B cell (primary cell): ENCODE data around the gene FLNB. TPM values are rescaled to one million over a fixed set of nuclear protein-coding genes. Genes with fewer than 3 reads are reported as not detected.

ENCODE experiments used
- ATAC-seq: fragments of 200-7000 bp; cut with Tn5 transposase; one replicate; pipeline ENCODE4 v1.10.0; 2021; ENCODE audit warnings: low read depth, mild to moderate bottlenecking, moderate number of reproducible peaks, moderate library complexity
- CTCF ChIA-PET: fragments of 350-600 bp; sonication (Branson Sonifier 250); formaldehyde crosslinking; loops from one replicate; lab custom pipeline; 2021; ENCODE audit warnings: antibody characterized with exemption, inconsistent platforms; lab: Charles Lee
- POLR2A ChIA-PET: fragments of 350-600 bp; sonication (Branson Sonifier 250); formaldehyde crosslinking; loops from one replicate; lab custom pipeline; 2021; ENCODE audit warnings: antibody characterized with exemption; lab: Charles Lee
- DNase-seq: peaks from one replicate; pipeline ENCODE4 v3.0.0; 2013
- H2AFZ ChIP-seq: 2 replicates; pipeline ENCODE4 v1.6.1; 2012; ENCODE audit warnings: mild to moderate bottlenecking, low read depth, low read length; ENCODE audit not compliant: insufficient read depth, poor library complexity, severe bottlenecking
- H3K27ac ChIP-seq, 2 donors: 1 replicate in 1 of 2; 2 replicates in 1 of 2; pipeline ENCODE4 v1.5.1; 2012 to 2013; ENCODE audit warnings: low read length in 2 of 2, mild to moderate bottlenecking in 2 of 2, moderate library complexity in 1 of 2
- H3K27me3 ChIP-seq, 4 experiments: fragments of 200-600 bp in 1 of 4; sonication (generic) in 1 of 4; replicated peaks in 1 of 4; 1 replicate in 2 of 4; 2 replicates in 2 of 4; pipeline versions ENCODE4 v1.6.1 to v1.7.0; 2013 to 2016; ENCODE audit warnings: low read length in 3 of 4, mild to moderate bottlenecking in 2 of 4, mixed read lengths in 1 of 4, moderate library complexity in 1 of 4; ENCODE audit not compliant: insufficient read depth in 4 of 4, control insufficient read depth in 3 of 4; ENCODE audit errors: control extremely low read depth in 1 of 4
- H3K36me3 ChIP-seq, 2 experiments: replicated peaks in 1 of 2; 1 replicate in 1 of 2; 2 replicates in 1 of 2; pipeline versions ENCODE4 v1.6.1 to v1.7.1; 2013; ENCODE audit warnings: low read length in 1 of 2; ENCODE audit not compliant: insufficient read depth in 2 of 2, control insufficient read depth in 1 of 2; ENCODE audit errors: control extremely low read depth in 1 of 2, extremely low read depth in 1 of 2
- H3K4me1 ChIP-seq, 2 donors: fragments of 200-600 bp in 1 of 2; sonication (generic) in 1 of 2; 1 replicate in 1 of 2; 2 replicates in 1 of 2; pipeline versions ENCODE4 v1.5.1 to v1.6.1; 2013 to 2017; ENCODE audit warnings: low read length in 2 of 2; ENCODE audit not compliant: control insufficient read depth in 2 of 2, insufficient read depth in 2 of 2
- H3K4me2 ChIP-seq: replicated peaks from 2 replicates; pipeline ENCODE3; 2012; ENCODE audit warnings: mild to moderate bottlenecking, low read depth, low read length; ENCODE audit not compliant: poor library complexity, severe bottlenecking
- H3K4me3 ChIP-seq, 5 experiments: fragments of 200-600 bp in 1 of 5; sonication (generic) in 1 of 5; 1 replicate in 3 of 5; 2 replicates in 2 of 5; pipeline versions ENCODE4 v1.5.1 to v1.7.0; 2011 to 2016; ENCODE audit warnings: low read length in 4 of 5, mild to moderate bottlenecking in 4 of 5, low read depth in 2 of 5, control low read depth in 1 of 5, moderate library complexity in 1 of 5; ENCODE audit not compliant: insufficient read depth in 1 of 5; ENCODE audit errors: control extremely low read depth in 1 of 5, extremely low read depth in 1 of 5
- H3K79me2 ChIP-seq: fragments of 200-600 bp; sonication (generic); one replicate; pipeline ENCODE4 v1.6.0; 2016; ENCODE audit warnings: low read length; ENCODE audit not compliant: control insufficient read depth, insufficient read depth
- H3K9ac ChIP-seq: fragments of 200-600 bp; sonication (generic); 2 replicates; pipeline ENCODE4 v1.6.1; 2017; ENCODE audit warnings: mild to moderate bottlenecking, low read length, moderate library complexity
- H3K9me3 ChIP-seq, 3 donors: one replicate each; pipeline versions ENCODE4 v1.6.1 to v1.7.1; 2013; ENCODE audit warnings: low read length in 2 of 3; ENCODE audit not compliant: control insufficient read depth in 2 of 3, insufficient read depth in 1 of 3; ENCODE audit errors: control extremely low read depth in 1 of 3
- H4K20me1 ChIP-seq: 2 replicates; pipeline ENCODE4 v1.6.0; 2012; ENCODE audit warnings: mild to moderate bottlenecking, low read length; ENCODE audit not compliant: insufficient read depth, control insufficient read depth, poor library complexity, severe bottlenecking
- H3K27ac Mint-ChIP-seq: one replicate; pipeline ENCODE4 v1.8.0; 2021; ENCODE audit warnings: mixed read lengths
- H3K27me3 Mint-ChIP-seq: one replicate; pipeline ENCODE4 v1.8.0; 2021; ENCODE audit warnings: mixed read lengths
- H3K4me1 Mint-ChIP-seq: one replicate; pipeline ENCODE4 v1.8.0; 2021; ENCODE audit warnings: mixed read lengths
- H3K4me3 Mint-ChIP-seq: one replicate; pipeline ENCODE4 v1.8.0; 2021; ENCODE audit warnings: mixed read lengths
- H3K9me3 Mint-ChIP-seq: one replicate; pipeline ENCODE4 v1.8.0; 2022; ENCODE audit warnings: mixed read lengths; ENCODE audit not compliant: insufficient read depth
- CTCF ChIP-seq: fragments of 200-600 bp; IDR thresholded peaks from one replicate; pipeline ENCODE4 v1.8.0; 2022; ENCODE audit warnings: antibody characterized with exemption, mild to moderate bottlenecking
- EZH2 ChIP-seq: IDR thresholded peaks from 2 replicates; pipeline ENCODE4 v1.6.1; 2012; ENCODE audit warnings: borderline replicate concordance, low read depth, mild to moderate bottlenecking, moderate library complexity, low read length; ENCODE audit not compliant: insufficient read depth, poor library complexity, severe bottlenecking
- WGBS: methylation state at CpG from one replicate; pipeline ENCODE4 v1.1.5; 2013; ENCODE audit warnings: missing lambda C conversion rate; ENCODE audit not compliant: insufficient coverage; 5-methylcytosine and 5-hydroxymethylcytosine counted together
- intact Hi-C: fragments of 100-400 bp; cut with micrococcal nuclease; formaldehyde crosslinking; loops from one replicate; pipeline ENCODE4 v1.10.0; 2022
- polyA plus RNA-seq: library from polyadenylated mRNA; depleted of rRNA; stranded (reverse); fragments of >200 nt; gene quantifications from 2 replicates; pipeline ENCODE4 v1.2.3, GENCODE V29; 2012
- total RNA-seq, 2 donors: library from RNA; stranded (reverse); fragments of 120-200 nt in 1 of 2; gene quantifications; 1 replicate in 1 of 2; 2 replicates in 1 of 2; pipeline versions ENCODE4 v1.2.3 to v1.2.4, GENCODE V29; 2013 to 2022

FLNB gene
- total and polyA plus RNA-seq, 2 donors (not counting 1 experiment from before 2014, with no cell fraction given), result 25.5 to 28.3 TPM

GRCh38 chr3:58160399-58160798 lies 152.2 kb downstream of the FLNB start:
- Mint-ChIP-seq H3K27ac (no peak overlapping the region), H3K4me1 (no peaks in the 10 kb centered on the region), H3K27me3 (no peaks in the 10 kb centered on the region), H3K9me3 (no peaks in the 10 kb centered on the region), H3K4me3 (no peak overlapping the region)
- Histone ChIP-seq H2AFZ (no peak overlapping the region), H3K9ac (no peak overlapping the region), H3K4me1 (no peaks in the 10 kb centered on the region), H3K27me3 (no peaks in the 10 kb centered on the region), H3K36me3 (peaks cover 0 to 33% of the 10 kb centered on the region in 2 experiments), H3K79me2 (no peaks in the 10 kb centered on the region), H3K9me3 (peaks cover 0 to 3% (median 0%) of the 10 kb centered on the region in 3 donors), H3K4me3 (no peak overlapping the region), H4K20me1 (no peaks in the 10 kb centered on the region), H3K27ac (no peak overlapping the region), H3K4me2 (no peak overlapping the region)
- 100% methylated on average over 1 of the region's 1 CpG for WGBS
- TF ChIP-seq EZH2, result no peak
- TF ChIP-seq CTCF, result no peak
- ATAC-seq, result no peak
- CTCF ChIA-PET, result interaction anchor here (0.9 to 2.3 kb wide), 2 partner anchors 15 to 18 kb away, joined by 3 to 6 read pairs; no protein-coding TSS in a partner anchor
- intact Hi-C loops, result no loop called here
- no peak for DNase-seq
- POLR2A ChIA-PET, result no interaction called here

GRCh38 chr3:58161435-58162398 lies 153.5 kb downstream of the FLNB start:
- H3K4me3 ChIP-seq, result no peak overlapping the region
- ChIA-PET CTCF (interaction anchor here (0.9 kb wide), 1 partner anchor 14 kb away, joined by 3 read pairs; no protein-coding TSS in a partner anchor), POLR2A (no interaction called here)
- intact Hi-C loops, result no loop called here
- no peaks in the 10 kb centered on the region for H3K27me3 ChIP-seq
- Mint-ChIP-seq H3K4me3 (no peak overlapping the region), H3K9me3 (no peaks in the 10 kb centered on the region), H3K4me1 (no peaks in the 10 kb centered on the region), H3K27ac (no peak overlapping the region), H3K27me3 (no peaks in the 10 kb centered on the region)
- H4K20me1 ChIP-seq, result no peaks in the 10 kb centered on the region
- WGBS, result 96% methylated on average over 8 of the region's 11 CpGs
- ATAC-seq (no peak), DNase-seq (no peak)
- no peaks in the 10 kb centered on the region for H3K4me1 ChIP-seq
- H3K4me2 ChIP-seq, result no peak overlapping the region
- H3K27ac ChIP-seq, result no peak overlapping the region
- no peak overlapping the region for H3K9ac ChIP-seq
- no peaks in the 10 kb centered on the region for H3K79me2 ChIP-seq
- no peak overlapping the region for H2AFZ ChIP-seq
- no peak for TF ChIP-seq EZH2
- TF ChIP-seq CTCF, result no peak
- H3K36me3 ChIP-seq, result peaks cover 0 to 27% of the 10 kb centered on the region in 2 experiments
- H3K9me3 ChIP-seq, result peaks cover 0 to 3% (median 0%) of the 10 kb centered on the region in 3 donors
